GM13977 (cell line): ENCODE data around the gene AHI1.
A peak's percentile ranks its signal among the peaks of the same experiment; 100 is the strongest.

ENCODE experiments used
- DNase-seq: peaks from one replicate; pipeline ENCODE4 v3.0.0; 2012; ENCODE audit warnings: low spot score
- in situ Hi-C: fragments of 300-500 bp; cut with MboI; formaldehyde crosslinking; loops from one replicate; pipeline ENCODE4 v1.12.0; 2022; ENCODE audit warnings: low sequenced_read_pairs, low pct_unique_long_range_greater_than_20kb, mixed read lengths, inconsistent platforms; ENCODE audit not compliant: unreplicated experiment
- TF ChIP-seq, protein P1 (sequence below): IDR thresholded peaks from 2 replicates; pipeline ENCODE4 v1.5.1; 2012; ENCODE audit warnings: mild to moderate bottlenecking, control low read depth; ENCODE audit not compliant: insufficient read depth; ENCODE audit errors: extremely low read depth, missing control alignments

The AHI1 gene

DNA sequence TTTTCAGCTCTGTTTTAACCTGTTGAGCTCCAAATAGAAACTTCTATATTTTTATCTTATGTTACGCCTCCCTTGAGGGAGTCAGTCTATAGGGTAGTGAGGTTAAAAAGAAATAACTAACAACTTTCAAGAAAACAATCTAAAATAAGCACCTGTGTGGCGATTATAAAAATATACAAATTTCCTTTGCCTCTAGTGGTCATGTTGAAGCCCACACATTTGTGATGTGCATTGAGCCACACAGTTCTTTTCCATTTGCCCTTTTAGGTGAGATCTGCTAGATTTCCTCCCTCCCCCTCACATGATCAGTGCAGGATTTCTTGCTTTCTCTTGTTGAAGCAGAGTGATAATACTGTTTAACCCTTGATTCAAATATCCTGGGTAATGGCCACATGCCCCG is 232.3 kb downstream of the AHI1 start:
- TF ChIP-seq, protein P1, sequence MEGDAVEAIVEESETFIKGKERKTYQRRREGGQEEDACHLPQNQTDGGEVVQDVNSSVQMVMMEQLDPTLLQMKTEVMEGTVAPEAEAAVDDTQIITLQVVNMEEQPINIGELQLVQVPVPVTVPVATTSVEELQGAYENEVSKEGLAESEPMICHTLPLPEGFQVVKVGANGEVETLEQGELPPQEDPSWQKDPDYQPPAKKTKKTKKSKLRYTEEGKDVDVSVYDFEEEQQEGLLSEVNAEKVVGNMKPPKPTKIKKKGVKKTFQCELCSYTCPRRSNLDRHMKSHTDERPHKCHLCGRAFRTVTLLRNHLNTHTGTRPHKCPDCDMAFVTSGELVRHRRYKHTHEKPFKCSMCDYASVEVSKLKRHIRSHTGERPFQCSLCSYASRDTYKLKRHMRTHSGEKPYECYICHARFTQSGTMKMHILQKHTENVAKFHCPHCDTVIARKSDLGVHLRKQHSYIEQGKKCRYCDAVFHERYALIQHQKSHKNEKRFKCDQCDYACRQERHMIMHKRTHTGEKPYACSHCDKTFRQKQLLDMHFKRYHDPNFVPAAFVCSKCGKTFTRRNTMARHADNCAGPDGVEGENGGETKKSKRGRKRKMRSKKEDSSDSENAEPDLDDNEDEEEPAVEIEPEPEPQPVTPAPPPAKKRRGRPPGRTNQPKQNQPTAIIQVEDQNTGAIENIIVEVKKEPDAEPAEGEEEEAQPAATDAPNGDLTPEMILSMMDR = no peak
- no peak for DNase-seq
- in situ Hi-C loops = no loop called here

DNA sequence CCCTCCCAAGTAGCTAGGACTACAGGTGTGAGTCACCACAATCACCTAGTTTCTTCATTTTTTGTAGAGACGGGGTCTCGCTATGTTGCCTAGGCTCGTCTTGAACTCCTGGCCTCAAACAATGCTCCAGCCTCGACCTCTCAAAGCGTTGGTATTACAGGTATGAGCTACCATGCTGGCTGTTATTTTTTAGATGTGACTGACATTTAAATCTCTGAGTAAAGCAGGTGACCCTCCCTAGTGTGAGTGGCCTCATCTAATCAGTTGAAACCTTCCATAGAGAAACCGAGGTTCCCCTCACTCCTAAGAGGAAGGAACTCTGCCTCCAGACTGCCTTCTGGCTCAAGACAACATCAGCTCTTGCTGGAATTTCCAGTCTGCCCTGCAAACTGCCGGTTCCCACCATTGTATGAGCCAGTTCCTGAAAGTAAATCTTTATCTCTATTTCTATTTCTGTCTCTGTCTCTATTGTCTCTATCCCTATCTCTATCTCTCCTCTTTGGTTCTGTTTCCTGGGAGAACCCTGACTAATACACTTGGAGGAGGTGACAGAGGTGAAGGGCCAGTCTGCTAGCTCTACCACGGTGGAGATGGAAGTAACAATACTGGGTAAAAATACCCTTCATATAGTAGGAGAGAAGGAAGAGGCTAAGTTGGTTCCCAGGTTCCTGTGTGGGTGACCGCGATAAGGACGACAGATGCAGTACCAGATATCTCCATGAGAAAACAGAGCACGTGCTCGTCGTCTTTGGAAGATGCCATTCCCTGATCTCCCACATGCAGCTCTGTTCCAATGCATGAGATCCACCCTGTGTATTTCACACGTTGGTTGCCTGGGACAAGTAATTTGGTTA is 235.4 kb downstream of the AHI1 start:
- DNase-seq = no peak
- in situ Hi-C loops = no loop called here
- TF ChIP-seq, protein P1 = no peak

DNA sequence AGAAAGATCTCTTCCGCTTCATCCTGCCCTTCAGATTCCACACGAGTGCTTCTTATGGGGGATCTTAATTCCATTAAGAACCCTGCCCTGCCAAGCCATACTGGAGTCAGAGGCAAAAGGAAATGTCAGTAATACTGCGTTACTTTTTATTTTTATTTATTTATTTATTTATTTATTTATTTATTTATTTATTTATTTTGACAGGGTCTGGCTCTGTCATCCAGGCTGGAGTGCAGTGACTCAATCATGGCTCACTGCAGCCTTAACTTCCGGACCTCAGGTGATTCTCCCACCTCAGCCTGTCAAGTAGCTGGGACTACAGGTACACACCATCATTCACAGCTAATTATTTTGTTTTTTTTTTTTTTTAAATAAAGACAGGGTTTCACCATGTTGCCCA is 236.9 kb downstream of the AHI1 start:
- in situ Hi-C loops = no loop called here
- DNase-seq = no peak
- TF ChIP-seq, protein P1 = no peak

DNA sequence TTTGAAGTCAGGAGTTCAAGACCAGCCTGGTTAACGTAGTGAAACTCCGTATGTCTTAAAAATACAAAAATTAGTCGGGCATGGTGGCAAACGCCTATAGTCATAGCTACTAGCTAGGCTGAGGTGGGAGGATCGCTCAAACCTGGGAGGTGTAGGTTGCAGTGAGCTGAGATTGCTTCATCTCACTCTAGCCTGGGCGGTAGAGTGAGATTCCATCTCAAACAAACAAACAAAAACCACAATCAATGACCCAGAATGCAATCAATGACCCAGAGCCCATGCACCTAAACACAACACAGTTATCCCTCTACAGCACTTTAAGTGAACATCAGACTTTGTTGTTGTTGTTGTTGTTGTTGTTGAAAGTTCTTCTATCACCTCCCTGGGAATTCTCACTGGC is 238.6 kb downstream of the AHI1 start:
- in situ Hi-C loops = no loop called here
- DNase-seq = no peak
- TF ChIP-seq, protein P1 = no peak

DNA sequence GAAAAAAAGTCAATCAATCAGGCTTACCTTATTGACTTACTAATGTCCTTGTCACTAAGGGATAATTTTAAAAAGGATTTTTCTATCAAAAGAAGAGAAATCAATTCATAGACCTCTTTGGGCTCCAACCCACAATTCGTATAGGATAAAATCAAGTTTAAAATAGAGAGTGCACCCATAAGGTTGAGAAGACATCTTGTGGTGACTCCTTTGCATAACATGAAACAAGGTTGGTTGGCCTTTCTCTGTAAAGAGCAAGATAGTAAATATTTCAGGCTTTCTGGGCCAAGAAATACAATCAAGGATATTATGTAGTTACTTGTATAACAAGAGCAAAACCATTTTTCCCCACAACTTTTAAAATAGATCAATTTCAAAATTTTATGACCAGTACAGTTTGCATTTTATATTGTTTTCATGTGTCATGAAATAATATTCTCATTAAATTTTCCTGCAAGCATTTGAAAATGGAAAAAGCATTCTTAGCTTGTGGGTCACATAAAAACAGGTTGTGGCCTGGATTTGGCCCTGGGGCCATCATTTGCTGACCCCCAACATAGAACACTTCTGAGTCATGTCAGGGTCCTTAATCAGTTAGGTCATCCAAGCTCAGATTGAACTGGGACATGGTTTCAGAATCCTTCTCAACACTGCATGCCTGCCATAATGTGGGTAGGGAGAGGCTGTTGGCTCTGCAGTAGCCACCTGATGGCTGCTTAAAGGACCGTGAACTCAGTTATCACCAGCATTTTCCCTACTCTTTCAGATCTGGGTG is 239.7 kb downstream of the AHI1 start:
- TF ChIP-seq, protein P1 = peak; percentile 31
- DNase-seq = no peak
- in situ Hi-C loops = no loop called here

DNA sequence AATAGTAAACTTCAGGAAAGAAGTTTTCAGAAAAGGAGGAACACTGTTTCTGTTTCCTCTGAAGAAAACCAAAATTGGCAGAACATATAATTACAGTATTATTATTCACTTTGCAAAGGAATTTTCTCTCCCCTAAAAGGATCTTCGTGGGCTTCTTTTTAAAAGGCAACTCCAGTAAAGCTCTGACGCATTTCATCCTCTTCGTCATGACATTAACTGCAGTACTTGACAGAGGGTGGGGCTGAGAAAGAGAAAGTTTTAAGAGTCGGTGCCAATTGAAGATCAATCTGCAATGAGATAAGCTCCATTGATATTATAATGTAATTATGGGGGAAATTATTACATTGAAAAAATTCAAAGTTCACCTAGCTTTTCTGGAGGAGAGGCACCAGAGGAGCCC is 240.7 kb downstream of the AHI1 start:
- in situ Hi-C loops = no loop called here
- DNase-seq = no peak
- TF ChIP-seq, protein P1 = no peak
